Endothelial cell (in vitro differentiated cells): ENCODE measurements around the gene CERS5. TPM values are rescaled to one million over a fixed set of nuclear protein-coding genes. Genes with fewer than 3 reads are reported as not detected.

Experiments used
- DNase-seq: peaks from one replicate; pipeline ENCODE4 v3.0.0; 2021; ENCODE audit warnings: low spot score
- H3K27ac Mint-ChIP-seq: one replicate; pipeline ENCODE4 v1.8.0; 2021; ENCODE audit warnings: mixed read lengths, inconsistent platforms; ENCODE audit not compliant: unreplicated experiment
- H3K27me3 Mint-ChIP-seq: one replicate; pipeline ENCODE4 v1.8.0; 2021; ENCODE audit warnings: mild to moderate bottlenecking, moderate library complexity, mixed read lengths, inconsistent platforms; ENCODE audit not compliant: unreplicated experiment
- H3K36me3 Mint-ChIP-seq: one replicate; pipeline ENCODE4 v1.8.0; 2021; ENCODE audit warnings: mild to moderate bottlenecking, low read depth, mixed read lengths, inconsistent platforms; ENCODE audit not compliant: unreplicated experiment
- H3K4me1 Mint-ChIP-seq: one replicate; pipeline ENCODE4 v1.8.0; 2021; ENCODE audit warnings: mild to moderate bottlenecking, mixed read lengths, inconsistent platforms; ENCODE audit not compliant: unreplicated experiment
- H3K4me3 Mint-ChIP-seq: one replicate; pipeline ENCODE4 v1.8.0; 2021; ENCODE audit warnings: mild to moderate bottlenecking, mixed read lengths, inconsistent platforms; ENCODE audit not compliant: unreplicated experiment
- H3K9me3 Mint-ChIP-seq: one replicate; pipeline ENCODE4 v1.8.0; 2021; ENCODE audit warnings: mixed read lengths, inconsistent platforms; ENCODE audit not compliant: unreplicated experiment
- CTCF ChIP-seq: fragments of 200-600 bp; sonication (generic); IDR thresholded peaks from one replicate; pipeline ENCODE4 v1.5.0; 2021; ENCODE audit warnings: antibody characterized with exemption; ENCODE audit not compliant: unreplicated experiment
- total RNA-seq: library from RNA; stranded (reverse); fragmentation: NEBNext Ultra II Directional; extraction: Animal tissue kit (Norgen Biotek cat#: 25700); gene quantifications from one replicate; pipeline ENCODE4 v1.2.1, GENCODE V29; 2021; ENCODE audit not compliant: unreplicated experiment

The CERS5 gene
- total RNA-seq, 1 donor from 2014 or later = 61.7 TPM

- TF ChIP-seq CTCF = no peak
- Mint-ChIP-seq H3K9me3 (no peaks in the 10 kb centered on the region), H3K36me3 (peaks cover 4% of the 10 kb centered on the region), H3K27ac (peak overlapping the region; percentile 57), H3K27me3 (peaks cover 8% of the 10 kb centered on the region), H3K4me3 (peak overlapping the region; percentile 88), H3K4me1 (peaks cover 14% of the 10 kb centered on the region)
- no peak for DNase-seq
These were observed 83.9 kb downstream of the CERS5 start for GRCh38 chr12:50083301-50083700.

GRCh38 chr12:50082644-50083043, 84.5 kb downstream of the CERS5 start:
- no peak for TF ChIP-seq CTCF
- no peak for DNase-seq
- no peaks in the 10 kb centered on the region for H3K36me3 Mint-ChIP-seq
- no peaks in the 10 kb centered on the region for H3K9me3 Mint-ChIP-seq
- peaks cover 14% of the 10 kb centered on the region for H3K4me1 Mint-ChIP-seq
- no peak overlapping the region for H3K27ac Mint-ChIP-seq
- H3K4me3 Mint-ChIP-seq = no peak overlapping the region
- peaks cover 8% of the 10 kb centered on the region for H3K27me3 Mint-ChIP-seq

GRCh38 chr12:50081096-50081808, 85.9 kb downstream of the CERS5 start:
- Mint-ChIP-seq H3K4me3 (no peak overlapping the region), H3K27me3 (peaks cover 10% of the 10 kb centered on the region), H3K4me1 (peaks cover 13% of the 10 kb centered on the region), H3K36me3 (no peaks in the 10 kb centered on the region), H3K27ac (no peak overlapping the region), H3K9me3 (no peaks in the 10 kb centered on the region)
- DNase-seq = no peak
- no peak for TF ChIP-seq CTCF

GRCh38 chr12:50079771-50080170, 87.4 kb downstream of the CERS5 start:
- Mint-ChIP-seq H3K9me3 (no peaks in the 10 kb centered on the region), H3K27ac (no peak overlapping the region), H3K27me3 (peaks cover 9% of the 10 kb centered on the region), H3K4me1 (peaks cover 5% of the 10 kb centered on the region), H3K36me3 (no peaks in the 10 kb centered on the region), H3K4me3 (no peak overlapping the region)
- no peak for TF ChIP-seq CTCF
- DNase-seq = no peak

Other genes starting within 250 kb of the CERS5 start
- 0.05 TPM for gene AQP2, start 216.6 kb downstream of the CERS5 start, total RNA-seq
- gene AQP5, start 205.5 kb downstream of the CERS5 start, total RNA-seq = 0.26 TPM
- gene AQP6, start 194.4 kb downstream of the CERS5 start, total RNA-seq = not detected
- 19.5 TPM for gene RACGAP1, start 141.9 kb downstream of the CERS5 start, total RNA-seq
- gene ASIC1, start 109.8 kb downstream of the CERS5 start, total RNA-seq = 1.9 TPM
- gene SMARCD1, start 82.0 kb downstream of the CERS5 start, total RNA-seq = 101 TPM
- not detected for gene GPD1, start 63.4 kb downstream of the CERS5 start, total RNA-seq
- gene COX14, start 55.1 kb downstream of the CERS5 start, total RNA-seq = 36.4 TPM
- 14.3 TPM for gene LIMA1, start 116.2 kb upstream of the CERS5 start, total RNA-seq
- not detected for gene FAM186A, start 229.2 kb upstream of the CERS5 start, total RNA-seq
- gene LARP4, start 233.5 kb upstream of the CERS5 start, total RNA-seq = 38.0 TPM